ENCODE measurements around the gene FAM81B.
"Not testable (repeated sequence)": the region's sequence is repeated elsewhere in the genome, so short reads cannot be mapped to it uniquely, and the experiment has no call there.

FAM81B gene

DNA sequence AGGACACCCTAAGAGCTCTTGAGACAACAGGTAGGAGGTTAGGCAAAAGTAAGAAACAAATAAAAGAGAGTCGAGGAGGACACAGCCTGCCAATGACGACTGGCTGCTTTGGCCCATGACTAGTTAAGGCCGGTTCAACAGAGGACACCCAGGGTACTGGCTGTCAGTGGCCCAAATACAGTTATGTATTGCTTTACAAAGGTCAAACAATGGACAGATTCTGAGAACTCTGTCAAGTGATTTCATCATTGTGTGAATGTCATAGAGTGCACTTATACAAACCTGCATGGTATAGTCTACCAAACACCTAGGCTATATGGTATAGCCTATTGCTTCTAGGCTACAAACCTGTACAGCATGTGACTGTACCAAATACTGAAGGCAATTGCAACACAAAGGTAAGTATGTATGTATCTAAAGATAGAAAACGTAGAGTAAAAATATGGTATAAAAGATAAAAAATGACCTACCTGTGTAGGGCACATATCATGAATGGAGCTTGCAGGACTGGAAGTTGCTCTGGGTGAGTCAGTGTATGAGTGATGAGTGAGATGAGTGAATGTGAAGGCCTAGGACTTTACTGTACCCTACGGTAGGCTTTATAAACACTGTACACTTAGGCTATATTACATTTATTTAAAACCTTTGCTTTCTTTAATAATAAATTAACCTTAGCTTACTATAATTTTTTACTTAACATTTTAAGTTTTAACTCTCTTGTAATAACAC lies 6.5 kb upstream of the FAM81B start:
- H3K4me1 Mint-ChIP-seq (ENCODE audit: low read depth), result peaks cover 14% of the 10 kb centered on the region
- H3K27ac Mint-ChIP-seq, result no peak overlapping the region
- no peaks in the 10 kb centered on the region for H3K9me3 Mint-ChIP-seq (ENCODE audit: low read depth)
- peaks cover 7% of the 10 kb centered on the region for H3K27me3 Mint-ChIP-seq
- H3K36me3 Mint-ChIP-seq, result no peaks in the 10 kb centered on the region
- H3K4me3 Mint-ChIP-seq, result no peak overlapping the region

DNA sequence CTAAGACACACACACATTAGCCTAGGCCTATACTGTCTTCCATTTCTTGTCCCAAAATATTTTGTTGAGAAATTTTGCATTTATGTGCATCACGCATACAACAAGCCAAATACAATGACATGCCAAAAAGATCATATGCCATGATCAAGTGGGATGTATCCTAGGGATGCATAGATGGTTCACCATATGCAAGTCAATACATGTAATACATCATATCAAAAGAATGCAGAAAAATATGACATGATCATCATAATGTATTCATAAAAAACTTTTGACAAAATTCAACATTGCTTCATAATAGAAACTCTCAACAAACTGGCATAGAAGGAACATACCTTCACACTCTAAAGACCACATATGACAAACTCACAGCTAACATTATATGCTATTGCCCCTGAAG lies 5.8 kb upstream of the FAM81B start:
- H3K9me3 Mint-ChIP-seq (ENCODE audit: low read depth), result no peaks in the 10 kb centered on the region

DNA sequence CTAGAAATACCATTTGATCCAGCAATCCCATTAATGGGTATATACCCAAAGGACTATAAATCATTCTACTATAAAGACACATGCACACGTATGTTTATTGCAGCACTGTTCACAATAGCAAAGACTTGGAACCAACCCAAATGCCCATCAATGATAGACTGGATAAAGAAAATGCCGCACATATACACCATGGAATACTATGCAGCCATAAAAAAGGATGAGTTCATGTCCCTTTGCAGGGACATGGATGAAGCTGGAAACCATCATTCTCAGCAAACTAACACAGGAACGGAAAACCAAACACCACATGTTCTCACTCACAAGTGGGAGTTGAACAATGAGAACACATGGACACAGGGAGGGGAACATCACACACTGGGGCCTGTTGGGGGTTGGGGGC lies 799 bp downstream of the FAM81B start:
- not testable (repeated sequence) for H3K27me3 Mint-ChIP-seq; H3K9me3 Mint-ChIP-seq (ENCODE audit: low read depth); H3K36me3 Mint-ChIP-seq; H3K4me3 Mint-ChIP-seq; H3K4me1 Mint-ChIP-seq (ENCODE audit: low read depth); H3K27ac Mint-ChIP-seq

More for the DNA sequence above, 5.8 kb upstream of the FAM81B start:
- H3K4me3 Mint-ChIP-seq, result no peak overlapping the region
- peaks cover 7% of the 10 kb centered on the region for H3K4me1 Mint-ChIP-seq (ENCODE audit: low read depth)
- H3K27ac Mint-ChIP-seq, result no peak overlapping the region
- peaks cover 7% of the 10 kb centered on the region for H3K27me3 Mint-ChIP-seq
- H3K36me3 Mint-ChIP-seq, result no peaks in the 10 kb centered on the region

DNA sequence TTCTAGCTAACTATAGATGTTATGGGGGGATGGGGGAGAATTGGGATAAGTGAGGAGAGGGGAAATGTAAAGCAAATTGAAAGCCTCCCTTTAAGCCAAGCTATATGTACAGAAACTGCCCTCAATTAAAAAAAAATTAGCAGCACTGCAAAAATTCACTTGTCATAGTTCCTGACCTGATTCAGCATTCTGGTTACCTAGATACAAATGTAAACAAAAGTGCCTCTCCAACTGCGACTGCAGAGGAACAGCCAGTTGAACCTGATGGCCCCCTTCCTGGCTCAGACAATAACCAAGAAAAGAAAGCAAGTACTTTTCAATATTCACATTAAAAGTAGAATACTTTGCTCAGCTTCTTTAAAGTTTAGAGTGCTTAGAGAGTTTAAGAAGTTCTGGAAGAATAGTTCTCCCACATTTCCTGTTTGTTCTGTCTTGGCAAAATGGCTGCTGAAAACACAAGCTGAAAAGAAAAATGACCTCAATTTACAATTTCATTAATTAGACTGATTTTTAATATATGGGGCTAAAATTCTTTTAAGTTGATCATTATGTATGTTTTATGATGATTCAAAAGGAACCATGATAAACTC lies 1.5 kb downstream of the FAM81B start:
- Mint-ChIP-seq H3K9me3 (ENCODE audit: low read depth) (no peaks in the 10 kb centered on the region), H3K4me1 (ENCODE audit: low read depth) (no peaks in the 10 kb centered on the region), H3K27ac (no peak overlapping the region), H3K27me3 (peaks cover 4% of the 10 kb centered on the region), H3K4me3 (no peak overlapping the region), H3K36me3 (no peaks in the 10 kb centered on the region)

DNA sequence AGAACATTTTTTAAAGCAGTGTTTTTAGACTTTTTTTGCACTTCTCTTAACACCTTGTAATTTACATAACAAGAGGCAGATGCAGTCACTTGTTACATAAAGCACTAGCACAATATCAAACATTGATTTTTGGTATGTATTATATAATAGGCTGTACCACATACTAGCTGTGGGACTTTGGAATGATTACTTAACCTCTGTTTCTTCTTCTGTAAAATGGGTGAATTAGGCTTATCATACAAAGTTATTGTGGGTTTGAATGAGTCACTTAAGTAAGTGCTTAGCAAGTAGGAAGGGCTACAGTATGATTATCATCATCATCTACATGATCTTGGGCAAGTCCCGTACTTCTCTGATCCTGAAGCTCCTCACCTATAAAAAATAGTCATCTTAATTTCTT lies 2.1 kb downstream of the FAM81B start:
- Mint-ChIP-seq H3K9me3 (ENCODE audit: low read depth) (no peaks in the 10 kb centered on the region), H3K27me3 (peaks cover 3% of the 10 kb centered on the region), H3K4me3 (no peak overlapping the region), H3K4me1 (ENCODE audit: low read depth) (no peaks in the 10 kb centered on the region), H3K36me3 (no peaks in the 10 kb centered on the region), H3K27ac (no peak overlapping the region)

DNA sequence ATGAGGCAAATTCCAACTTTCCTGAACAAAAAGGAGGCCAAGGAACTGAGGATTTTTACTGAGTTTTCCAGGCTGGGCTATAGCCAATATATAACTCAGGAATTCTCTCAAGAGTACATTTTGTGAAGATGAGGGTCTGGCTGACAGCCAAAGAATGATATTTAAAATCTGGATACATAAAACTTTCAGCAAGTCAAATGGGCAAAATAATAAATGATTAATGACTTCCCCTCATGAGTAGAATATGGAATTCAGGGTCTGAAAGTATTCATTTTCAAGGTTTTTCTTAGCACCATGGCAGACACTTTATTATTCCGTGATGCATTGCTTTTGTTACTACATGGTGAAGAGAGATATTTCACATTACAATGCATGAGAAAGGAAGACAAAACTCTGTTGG lies 7.8 kb downstream of the FAM81B start:
- no peak overlapping the region for H3K27ac Mint-ChIP-seq
- H3K27me3 Mint-ChIP-seq, result peaks cover 1% of the 10 kb centered on the region
- H3K4me3 Mint-ChIP-seq, result no peak overlapping the region
- H3K36me3 Mint-ChIP-seq, result no peaks in the 10 kb centered on the region
- no peaks in the 10 kb centered on the region for H3K4me1 Mint-ChIP-seq (ENCODE audit: low read depth)
- H3K9me3 Mint-ChIP-seq (ENCODE audit: low read depth), result no peaks in the 10 kb centered on the region

DNA sequence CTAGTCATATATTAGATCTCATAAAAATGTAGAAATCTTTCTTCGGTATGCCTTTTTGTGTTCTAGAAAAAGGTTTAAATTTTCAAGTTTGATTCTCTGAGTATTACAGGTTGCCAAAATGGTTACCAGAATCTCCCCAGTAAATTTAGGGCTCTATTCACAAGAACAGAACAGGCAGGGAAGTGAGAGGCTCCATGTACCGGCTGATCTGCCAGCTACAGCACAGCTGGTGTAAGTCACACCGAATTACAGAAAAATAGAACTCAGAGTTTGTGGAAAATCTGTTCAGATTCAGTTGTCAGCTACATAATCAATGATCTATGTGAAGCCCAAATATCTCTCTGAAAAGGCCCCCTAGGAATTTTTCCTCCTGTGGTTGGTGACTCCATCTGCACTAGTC lies 10.5 kb downstream of the FAM81B start:
- Mint-ChIP-seq H3K27me3 (peaks cover 3% of the 10 kb centered on the region), H3K27ac (no peak overlapping the region), H3K4me1 (ENCODE audit: low read depth) (no peaks in the 10 kb centered on the region), H3K36me3 (no peaks in the 10 kb centered on the region), H3K9me3 (ENCODE audit: low read depth) (no peaks in the 10 kb centered on the region), H3K4me3 (no peak overlapping the region)

DNA sequence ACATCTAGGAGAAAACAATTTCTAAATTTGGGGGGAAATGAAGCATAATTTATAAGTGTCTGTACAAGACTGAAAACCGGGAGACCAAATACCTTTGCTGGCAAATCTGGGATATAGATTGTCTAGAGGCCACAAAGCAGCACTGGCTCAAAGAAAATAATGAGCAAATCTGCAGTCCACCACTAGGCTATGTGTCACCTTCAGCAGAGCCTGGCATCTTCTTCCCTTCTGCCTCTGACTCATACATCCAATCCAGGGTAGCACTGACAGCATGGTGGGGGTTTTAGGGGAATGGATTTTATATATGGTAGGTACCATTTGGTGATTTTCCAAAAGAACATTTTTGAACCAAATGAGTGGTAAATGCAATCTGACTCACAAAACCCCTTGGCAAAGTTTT lies 12.8 kb downstream of the FAM81B start:
- H3K4me3 Mint-ChIP-seq, result no peak overlapping the region
- peaks cover 17% of the 10 kb centered on the region for H3K27me3 Mint-ChIP-seq
- H3K9me3 Mint-ChIP-seq (ENCODE audit: low read depth), result no peaks in the 10 kb centered on the region
- H3K27ac Mint-ChIP-seq, result no peak overlapping the region
- H3K4me1 Mint-ChIP-seq (ENCODE audit: low read depth), result no peaks in the 10 kb centered on the region
- no peaks in the 10 kb centered on the region for H3K36me3 Mint-ChIP-seq

DNA sequence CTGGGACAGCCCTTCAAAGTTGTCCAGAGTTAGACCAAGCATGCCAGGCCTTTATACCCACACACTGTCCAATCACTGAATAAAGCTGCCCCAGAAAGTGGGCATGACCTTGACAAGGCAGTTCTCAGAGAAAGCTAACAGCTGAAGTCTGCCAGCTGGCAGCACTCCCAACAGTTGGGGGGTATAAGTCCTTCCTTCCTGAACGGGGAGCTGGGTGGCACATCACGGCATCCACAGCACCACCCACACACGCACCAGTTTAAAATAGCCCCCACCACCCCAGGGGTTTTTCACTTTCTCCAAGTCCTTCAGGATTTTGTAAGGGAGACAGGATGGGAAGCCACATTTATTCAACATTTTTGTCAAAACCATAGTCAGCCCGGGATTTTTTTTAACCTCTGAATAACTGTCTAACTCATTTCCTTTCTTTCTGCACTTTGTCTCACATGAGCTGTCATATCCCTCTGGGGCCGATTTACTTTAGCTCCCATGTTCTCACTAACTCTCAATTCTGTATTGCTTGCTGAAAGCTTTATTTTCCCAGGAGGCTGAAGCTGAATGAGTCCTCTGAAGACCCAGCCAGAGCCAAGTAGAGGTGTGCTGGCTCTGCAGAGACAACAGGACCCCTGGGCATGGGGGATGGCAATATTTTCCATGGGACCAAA lies 15.4 kb downstream of the FAM81B start:
- Mint-ChIP-seq H3K27me3 (peaks cover 17% of the 10 kb centered on the region), H3K27ac (no peak overlapping the region), H3K4me3 (no peak overlapping the region), H3K9me3 (ENCODE audit: low read depth) (no peaks in the 10 kb centered on the region), H3K36me3 (no peaks in the 10 kb centered on the region), H3K4me1 (ENCODE audit: low read depth) (no peaks in the 10 kb centered on the region)

DNA sequence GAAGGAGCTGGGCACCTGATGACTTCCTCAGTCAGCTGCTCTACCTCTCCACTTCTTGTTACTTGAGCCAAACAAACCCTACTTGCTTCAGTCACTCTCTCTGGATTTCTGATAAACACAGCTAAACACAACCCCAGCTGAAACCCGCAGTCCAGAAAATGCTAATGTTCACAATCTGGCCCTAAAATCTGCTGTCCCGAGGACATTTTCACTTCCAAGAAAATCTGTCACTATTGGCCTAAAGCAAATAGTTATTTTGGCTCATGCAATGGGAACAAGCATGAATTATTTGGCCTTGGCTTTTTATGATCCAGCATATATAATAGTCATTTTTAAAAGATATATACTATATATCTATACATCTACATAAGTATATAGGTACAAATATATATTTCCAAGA lies 19.1 kb downstream of the FAM81B start:
- no peak overlapping the region for H3K27ac Mint-ChIP-seq
- no peaks in the 10 kb centered on the region for H3K9me3 Mint-ChIP-seq (ENCODE audit: low read depth)
- H3K4me3 Mint-ChIP-seq, result no peak overlapping the region
- peaks cover 15% of the 10 kb centered on the region for H3K27me3 Mint-ChIP-seq
- no peaks in the 10 kb centered on the region for H3K36me3 Mint-ChIP-seq
- no peaks in the 10 kb centered on the region for H3K4me1 Mint-ChIP-seq (ENCODE audit: low read depth)

DNA sequence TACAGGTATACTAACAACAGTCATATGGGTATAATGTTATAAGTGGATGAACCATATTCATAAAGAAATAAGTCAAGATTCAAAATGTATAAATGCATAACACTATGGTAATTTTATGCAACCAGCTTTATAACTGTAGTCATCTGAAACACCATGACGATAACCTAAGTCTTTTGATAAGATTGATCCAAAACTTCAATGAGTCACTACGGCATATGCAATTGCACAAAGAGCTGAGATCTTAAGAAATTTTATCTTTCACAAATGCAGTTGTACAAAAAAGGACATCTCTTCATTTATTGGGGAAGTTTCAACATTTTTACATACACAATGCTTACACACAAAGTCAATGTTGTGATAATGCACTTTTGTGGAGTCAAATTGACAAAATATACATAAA lies 20.3 kb downstream of the FAM81B start:
- no peaks in the 10 kb centered on the region for H3K36me3 Mint-ChIP-seq
- H3K4me1 Mint-ChIP-seq (ENCODE audit: low read depth), result no peaks in the 10 kb centered on the region
- H3K4me3 Mint-ChIP-seq, result no peak overlapping the region
- H3K27ac Mint-ChIP-seq, result no peak overlapping the region
- H3K9me3 Mint-ChIP-seq (ENCODE audit: low read depth), result no peaks in the 10 kb centered on the region
- H3K27me3 Mint-ChIP-seq, result peaks cover 15% of the 10 kb centered on the region

DNA sequence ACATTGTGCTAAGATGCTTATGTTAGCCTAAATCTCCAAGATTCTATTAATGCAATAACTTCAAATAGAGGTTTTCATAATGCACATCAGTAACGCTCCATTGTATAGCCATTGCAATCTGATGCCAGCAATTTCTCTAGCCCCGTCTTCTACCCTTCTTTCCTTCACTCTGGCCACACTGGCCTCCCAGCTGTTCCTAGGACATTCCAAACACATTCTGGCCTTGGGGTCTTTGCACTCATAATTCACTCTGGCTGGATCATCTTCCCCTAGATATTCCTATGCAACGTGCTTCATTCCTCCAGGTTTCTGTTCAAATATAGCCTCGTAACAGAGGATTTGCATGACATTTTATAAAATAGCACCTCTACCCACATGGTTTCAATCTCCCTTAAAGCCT lies 23.3 kb downstream of the FAM81B start:
- no peak overlapping the region for H3K27ac Mint-ChIP-seq
- H3K36me3 Mint-ChIP-seq, result no peaks in the 10 kb centered on the region
- no peaks in the 10 kb centered on the region for H3K9me3 Mint-ChIP-seq (ENCODE audit: low read depth)
- no peak overlapping the region for H3K4me3 Mint-ChIP-seq
- no peaks in the 10 kb centered on the region for H3K4me1 Mint-ChIP-seq (ENCODE audit: low read depth)
- peaks cover 1% of the 10 kb centered on the region for H3K27me3 Mint-ChIP-seq

DNA sequence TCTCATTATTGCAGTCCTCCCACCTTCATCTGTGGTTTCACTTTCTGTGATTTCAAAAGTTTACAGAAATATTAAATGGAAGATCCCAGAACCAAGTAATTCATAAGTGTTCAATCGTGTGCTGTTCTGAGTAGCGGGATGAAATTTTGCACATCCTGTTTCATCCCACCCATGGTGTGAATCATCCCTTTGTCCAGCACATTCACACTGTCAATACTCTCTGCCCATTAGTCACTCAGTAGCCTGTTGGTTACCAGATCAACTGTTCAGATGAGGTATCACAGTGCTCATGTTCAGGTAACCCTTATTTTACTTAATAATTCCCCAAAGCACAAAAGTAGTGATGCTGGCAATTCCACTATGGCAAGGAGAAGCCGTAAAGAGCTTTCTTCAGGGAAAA lies 26.8 kb downstream of the FAM81B start:
- H3K4me1 Mint-ChIP-seq (ENCODE audit: low read depth), result no peaks in the 10 kb centered on the region
- H3K9me3 Mint-ChIP-seq (ENCODE audit: low read depth), result no peaks in the 10 kb centered on the region
- H3K36me3 Mint-ChIP-seq, result no peaks in the 10 kb centered on the region
- no peak overlapping the region for H3K27ac Mint-ChIP-seq
- peaks cover 1% of the 10 kb centered on the region for H3K27me3 Mint-ChIP-seq
- H3K4me3 Mint-ChIP-seq, result no peak overlapping the region

DNA sequence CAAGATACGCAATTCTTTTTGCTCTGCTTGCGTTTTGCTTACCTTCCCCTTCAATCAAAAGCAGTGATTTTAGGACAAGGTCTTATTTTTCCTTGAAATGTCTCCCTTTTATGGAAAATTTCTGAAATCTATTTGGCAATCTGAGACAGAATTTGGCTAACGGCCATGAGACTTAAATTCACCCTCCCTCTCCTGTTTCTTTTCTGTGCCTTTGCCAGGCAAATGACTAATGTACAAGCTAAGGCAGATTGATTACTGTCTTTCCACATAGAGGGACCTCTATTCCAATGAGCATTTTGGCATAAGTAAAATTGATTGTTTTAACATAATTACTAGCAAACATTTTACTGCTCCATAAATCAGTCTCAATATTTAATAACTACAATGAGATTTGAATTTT lies 31.7 kb downstream of the FAM81B start:
- Mint-ChIP-seq H3K9me3 (ENCODE audit: low read depth) (no peaks in the 10 kb centered on the region), H3K27ac (no peak overlapping the region), H3K4me1 (ENCODE audit: low read depth) (no peaks in the 10 kb centered on the region), H3K36me3 (no peaks in the 10 kb centered on the region), H3K27me3 (peaks cover 4% of the 10 kb centered on the region), H3K4me3 (no peak overlapping the region)

DNA sequence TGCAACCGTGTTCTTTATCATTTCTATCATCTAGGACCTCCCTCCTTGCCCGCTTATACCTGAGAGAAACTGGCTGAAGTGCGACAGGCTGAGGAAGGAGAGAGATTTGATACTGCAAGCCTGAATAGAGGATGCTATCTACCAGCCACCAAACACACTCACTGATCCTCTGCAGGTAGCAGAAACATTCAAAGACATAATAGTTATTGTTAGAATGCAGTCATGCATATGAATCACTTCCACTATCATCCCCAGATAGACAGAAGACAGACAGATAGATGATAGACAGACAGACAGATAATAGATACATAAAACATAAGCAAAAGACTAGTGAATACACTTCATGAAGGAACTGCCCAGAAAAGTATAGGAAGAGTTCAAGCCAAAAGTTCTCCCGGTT lies 32.9 kb downstream of the FAM81B start:
- Mint-ChIP-seq H3K4me3 (no peak overlapping the region), H3K4me1 (ENCODE audit: low read depth) (no peaks in the 10 kb centered on the region), H3K27ac (no peak overlapping the region), H3K36me3 (no peaks in the 10 kb centered on the region), H3K27me3 (peaks cover 4% of the 10 kb centered on the region), H3K9me3 (ENCODE audit: low read depth) (no peaks in the 10 kb centered on the region)

DNA sequence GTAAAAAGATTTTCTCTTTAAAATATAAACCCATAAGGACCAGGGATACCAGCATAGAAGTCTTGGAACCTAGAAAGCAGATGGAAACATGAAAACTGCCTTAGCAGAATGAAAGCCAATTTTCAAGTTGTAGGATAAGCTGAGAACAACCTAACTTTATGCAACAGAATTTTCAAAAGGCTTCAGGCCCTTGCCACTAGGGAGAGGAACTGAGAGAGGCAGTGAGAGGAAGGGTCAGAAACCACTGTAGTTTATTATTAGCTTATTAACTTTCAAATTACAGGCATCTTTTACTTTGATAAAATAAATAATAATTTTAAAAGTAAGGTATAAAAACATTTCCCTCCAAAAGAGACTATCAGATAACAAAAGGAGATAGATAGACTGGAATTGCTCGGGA lies 33.4 kb downstream of the FAM81B start:
- H3K4me1 Mint-ChIP-seq (ENCODE audit: low read depth), result no peaks in the 10 kb centered on the region
- H3K27ac Mint-ChIP-seq, result no peak overlapping the region
- peaks cover 4% of the 10 kb centered on the region for H3K27me3 Mint-ChIP-seq
- H3K4me3 Mint-ChIP-seq, result no peak overlapping the region
- H3K36me3 Mint-ChIP-seq, result no peaks in the 10 kb centered on the region
- H3K9me3 Mint-ChIP-seq (ENCODE audit: low read depth), result no peaks in the 10 kb centered on the region
